Right lung (tissue), 5 donors: ENCODE results near the gene CHRNA9. TPM values are rescaled to one million over a fixed set of nuclear protein-coding genes. Genes with fewer than 3 reads are reported as not detected.
A peak's percentile ranks its signal among the peaks of the same experiment; 100 is the strongest.
"Not testable (repeated sequence)": the region's sequence is repeated elsewhere in the genome, so short reads cannot be mapped to it uniquely, and the experiment has no call there.

Experiments used
- DNase-seq, 2 donors: peaks; one replicate each; pipeline ENCODE4 v3.0.0-alpha.2; 2013
- polyA plus RNA-seq, 5 donors: library from polyadenylated mRNA; unstranded; fragments of 120-200 nt; gene quantifications; one replicate each; pipeline versions ENCODE4 v1.2.1 to v1.2.3, GENCODE V29; 2013; ENCODE audit warnings: inconsistent platforms in 1 of 5, low replicate concordance in 1 of 5; ENCODE audit not compliant: insufficient read length in 5 of 5, insufficient read depth in 1 of 5

Gene CHRNA9
- polyA plus RNA-seq, 5 donors: not detected

GRCh38 chr4:40379248-40379647, 44.1 kb downstream of the CHRNA9 start:
- no peak for DNase-seq

GRCh38 chr4:40380647-40381046, 45.5 kb downstream of the CHRNA9 start:
- DNase-seq: no peak

- DNase-seq: no peak
Observed at GRCh38 chr4:40388239-40388638, 53.1 kb downstream of the CHRNA9 start.

- no peak for DNase-seq
Observed at GRCh38 chr4:40389986-40390385, 54.9 kb downstream of the CHRNA9 start.

- not testable (repeated sequence) for DNase-seq
Observed at GRCh38 chr4:40392241-40392640, 57.1 kb downstream of the CHRNA9 start.

- DNase-seq: no peak
Observed at GRCh38 chr4:40394236-40394635, 59.1 kb downstream of the CHRNA9 start.

GRCh38 chr4:40395166-40395900, 60.2 kb downstream of the CHRNA9 start:
- DNase-seq: no peak

GRCh38 chr4:40395908-40396793, 61.0 kb downstream of the CHRNA9 start:
- peak; percentile 53 to 64 for DNase-seq

GRCh38 chr4:40399578-40399977, 64.4 kb downstream of the CHRNA9 start:
- no peak for DNase-seq

GRCh38 chr4:40401096-40401495, 66.0 kb downstream of the CHRNA9 start:
- no peak for DNase-seq

GRCh38 chr4:40401631-40402030, 66.5 kb downstream of the CHRNA9 start:
- DNase-seq: peak; percentile 61 to 64

GRCh38 chr4:40402556-40402955, 67.4 kb downstream of the CHRNA9 start:
- no peak for DNase-seq

- no peak for DNase-seq
Observed at GRCh38 chr4:40403081-40403480, 67.9 kb downstream of the CHRNA9 start.

Other genes with a start within 250 kb of the CHRNA9 start
- gene RHOH, start 138.3 kb upstream of the CHRNA9 start, polyA plus RNA-seq: 1 to 10 TPM in 1 of 5 donors, under 1 TPM in 4; 0.58 to 1.2 (median 0.92) TPM